ENCODE data around the gene UBE2E2. TPM values are rescaled to one million over a fixed set of nuclear protein-coding genes. Genes with fewer than 3 reads are reported as not detected.
"Not testable (repeated sequence)": the region's sequence is repeated elsewhere in the genome, so short reads cannot be mapped to it uniquely, and the experiment has no call there.

UBE2E2 gene
- total and polyA plus RNA-seq, 9 donors: 25.5 to 84.9 (median 38.5) TPM

GRCh38 chr3:23344886-23345285 lies 141.8 kb downstream of the UBE2E2 start:
- H3K4me1 ChIP-seq (ENCODE audit: insufficient read depth): peaks cover 1% of the 10 kb centered on the region
- H3K27ac ChIP-seq: no peak overlapping the region
- 71 to 79% (median 79%) methylated on average over 1 of the region's 1 CpG for WGBS, 3 donors
- TF ChIP-seq POLR2A (IDR thresholded peaks at IDR 0.05) (no peak), CTCF (IDR thresholded peaks at IDR 0.05) (no peak), EP300 (IDR thresholded peaks at IDR 0.05) (no peak)
- H3K4me3 ChIP-seq: no peak overlapping the region
- H3K36me3 ChIP-seq: no peaks in the 10 kb centered on the region
- DNase-seq: no peak
- no peaks in the 10 kb centered on the region for H3K27me3 ChIP-seq
- intact Hi-C loops (cut with DNase I): no loop called here
- H3K9me3 ChIP-seq: no peaks in the 10 kb centered on the region

GRCh38 chr3:23349444-23349843 lies 146.3 kb downstream of the UBE2E2 start:
- H3K27me3 ChIP-seq; H3K27ac ChIP-seq; H3K4me1 ChIP-seq (ENCODE audit: insufficient read depth); H3K9me3 ChIP-seq; intact Hi-C loops (cut with DNase I); H3K4me3 ChIP-seq; DNase-seq; H3K36me3 ChIP-seq: not testable (repeated sequence)
- 97 to 98% (median 97%) methylated on average over 15 of the region's 15 CpGs for WGBS, 3 donors

GRCh38 chr3:23356169-23356568 lies 153.0 kb downstream of the UBE2E2 start:
- H3K4me1 ChIP-seq (ENCODE audit: insufficient read depth): no peaks in the 10 kb centered on the region
- TF ChIP-seq CTCF (IDR thresholded peaks at IDR 0.05): no peak
- no peak for TF ChIP-seq EP300 (IDR thresholded peaks at IDR 0.05)
- TF ChIP-seq POLR2A (IDR thresholded peaks at IDR 0.05): no peak
- H3K9me3 ChIP-seq: no peaks in the 10 kb centered on the region
- no peak for DNase-seq
- H3K36me3 ChIP-seq: no peaks in the 10 kb centered on the region
- no peak overlapping the region for H3K4me3 ChIP-seq
- no peaks in the 10 kb centered on the region for H3K27me3 ChIP-seq
- intact Hi-C loops (cut with DNase I): no loop called here
- no peak overlapping the region for H3K27ac ChIP-seq
- 88 to 92% (median 91%) methylated on average over 3 of the region's 3 CpGs for WGBS, 3 donors

DNA sequence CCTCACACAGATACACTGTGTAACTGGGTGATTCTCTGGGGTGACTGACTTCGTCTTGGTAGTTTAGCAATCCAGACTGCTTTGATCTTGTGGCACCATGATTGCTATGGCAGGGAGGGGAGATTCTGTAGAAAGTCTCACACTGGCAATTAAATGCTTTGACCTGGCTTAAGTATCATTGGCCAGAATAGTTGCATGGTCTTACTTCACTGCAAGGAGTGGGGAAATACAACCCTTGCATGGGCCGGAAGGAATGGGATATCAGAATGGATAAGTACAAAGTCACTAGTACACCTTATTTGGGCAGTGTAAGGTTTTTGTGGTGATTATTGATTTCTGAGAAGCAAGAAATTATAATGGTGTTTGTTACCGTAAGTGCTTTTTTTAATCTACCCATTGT lies 153.8 kb downstream of the UBE2E2 start:
- intact Hi-C loops (cut with DNase I): no loop called here
- H3K36me3 ChIP-seq: no peaks in the 10 kb centered on the region
- 92 to 97% (median 95%) methylated on average over 3 of the region's 3 CpGs for WGBS, 3 donors
- no peak for DNase-seq
- no peaks in the 10 kb centered on the region for H3K4me1 ChIP-seq (ENCODE audit: insufficient read depth)
- no peak overlapping the region for H3K27ac ChIP-seq
- no peak overlapping the region for H3K4me3 ChIP-seq
- no peaks in the 10 kb centered on the region for H3K27me3 ChIP-seq
- H3K9me3 ChIP-seq: no peaks in the 10 kb centered on the region
- TF ChIP-seq POLR2A (IDR thresholded peaks at IDR 0.05) (no peak), EP300 (IDR thresholded peaks at IDR 0.05) (no peak), CTCF (IDR thresholded peaks at IDR 0.05) (no peak)

DNA sequence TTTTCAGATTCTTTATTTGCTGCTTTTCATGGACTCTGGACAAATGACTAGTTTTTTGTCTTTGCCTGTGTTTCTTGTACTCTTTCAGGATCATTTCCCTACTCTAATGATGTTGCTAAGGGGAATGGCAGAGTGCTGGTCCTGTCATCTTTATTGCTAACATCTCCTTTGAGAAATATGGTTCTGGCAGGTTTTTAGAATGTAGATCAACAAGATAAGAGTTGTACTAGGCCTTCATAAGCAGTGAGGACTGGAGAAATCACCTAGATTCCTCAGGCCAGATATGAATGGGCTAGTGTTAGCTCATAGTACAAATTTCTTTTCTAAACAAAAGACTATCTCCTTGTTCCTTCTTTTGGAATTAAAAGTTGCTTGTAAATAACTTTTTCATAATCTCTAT lies 156.0 kb downstream of the UBE2E2 start:
- no peaks in the 10 kb centered on the region for H3K36me3 ChIP-seq
- no peaks in the 10 kb centered on the region for H3K9me3 ChIP-seq
- no peak overlapping the region for H3K4me3 ChIP-seq
- H3K27me3 ChIP-seq: no peaks in the 10 kb centered on the region
- intact Hi-C loops (cut with DNase I): no loop called here
- no peak for TF ChIP-seq EP300 (IDR thresholded peaks at IDR 0.05)
- no peak for TF ChIP-seq POLR2A (IDR thresholded peaks at IDR 0.05)
- no peak for TF ChIP-seq CTCF (IDR thresholded peaks at IDR 0.05)
- no peak for DNase-seq
- no peaks in the 10 kb centered on the region for H3K4me1 ChIP-seq (ENCODE audit: insufficient read depth)
- no peak overlapping the region for H3K27ac ChIP-seq

Measured in ovary (tissue), 9 donors.